GM19397 (cell line): Measurements from ENCODE around the gene UBAC2.

ENCODE experiments used
- ATAC-seq: cut with Tn5 transposase; IDR thresholded peaks from one replicate; pipeline ENCODE4 v1.9.1; 2021; ENCODE audit warnings: mild to moderate bottlenecking, moderate library complexity; ENCODE audit not compliant: unreplicated experiment

The UBAC2 gene

GRCh38 chr13:99370481-99371275 is 170.0 kb downstream of the UBAC2 start:
- ATAC-seq: no peak

- no peak for ATAC-seq
These were observed 171.3 kb downstream of the UBAC2 start for GRCh38 chr13:99371956-99372355.

- no peak for ATAC-seq
These were observed 172.8 kb downstream of the UBAC2 start for GRCh38 chr13:99373436-99373835.

- peak; percentile 33 for ATAC-seq
These were observed 173.7 kb downstream of the UBAC2 start for GRCh38 chr13:99374169-99374991.

GRCh38 chr13:99374994-99375737 is 174.5 kb downstream of the UBAC2 start:
- peak; percentile 46 for ATAC-seq

GRCh38 chr13:99375738-99376080 is 175.1 kb downstream of the UBAC2 start:
- ATAC-seq: no peak

- ATAC-seq: peak; percentile 59
These were observed 175.5 kb downstream of the UBAC2 start for GRCh38 chr13:99376132-99376531.

GRCh38 chr13:99376924-99377323 is 176.3 kb downstream of the UBAC2 start:
- ATAC-seq: no peak

GRCh38 chr13:99377641-99378040 is 177.0 kb downstream of the UBAC2 start:
- no peak for ATAC-seq

- ATAC-seq: no peak
These were observed 178.5 kb downstream of the UBAC2 start for GRCh38 chr13:99378985-99379733.

GRCh38 chr13:99379856-99380801 is 179.5 kb downstream of the UBAC2 start:
- ATAC-seq: no peak

- peak; percentile 61 for ATAC-seq
These were observed 180.4 kb downstream of the UBAC2 start for GRCh38 chr13:99380921-99381645.

GRCh38 chr13:99381766-99382165 is 181.1 kb downstream of the UBAC2 start:
- no peak for ATAC-seq

GRCh38 chr13:99382428-99383133 is 181.9 kb downstream of the UBAC2 start:
- no peak for ATAC-seq

GRCh38 chr13:99383511-99383921 is 182.9 kb downstream of the UBAC2 start:
- no peak for ATAC-seq

GRCh38 chr13:99383946-99384345 is 183.3 kb downstream of the UBAC2 start:
- no peak for ATAC-seq

GRCh38 chr13:99384468-99384867 is 183.8 kb downstream of the UBAC2 start:
- no peak for ATAC-seq

- ATAC-seq: no peak
These were observed 184.5 kb downstream of the UBAC2 start for GRCh38 chr13:99385161-99385560.
